WTC11 (cell line): ENCODE measurements around the gene RIOK1. TPM values are rescaled to one million over a fixed set of nuclear protein-coding genes. Genes with fewer than 3 reads are reported as not detected.

Experiments
- ATAC-seq: fragments of 200-7000 bp; cut with Tn5 transposase; 2 replicates; pipeline ENCODE4 v1.10.0; 2021; ENCODE audit warnings: mild to moderate bottlenecking, moderate library complexity
- CTCF ChIA-PET: fragments of 300-600 bp; sonication (Branson Sonifier 250); formaldehyde crosslinking; loops from one replicate; lab custom pipeline; 2021; ENCODE audit warnings: antibody characterized with exemption; lab: Charles Lee
- POLR2A ChIA-PET: fragments of 350-600 bp; sonication (Branson Sonifier 250); formaldehyde crosslinking; loops from one replicate; lab custom pipeline; 2021; ENCODE audit warnings: antibody characterized with exemption; lab: Charles Lee
- DNase-seq: peaks from one replicate; pipeline ENCODE4 v3.0.0; 2021; ENCODE audit warnings: low spot score
- H3K27ac Mint-ChIP-seq: 2 replicates; pipeline ENCODE4 v1.8.0; 2021; ENCODE audit warnings: mixed read lengths
- H3K27me3 Mint-ChIP-seq: 2 replicates; pipeline ENCODE4 v1.8.0; 2021; ENCODE audit warnings: low read depth, mild to moderate bottlenecking, moderate library complexity, mixed read lengths
- H3K36me3 Mint-ChIP-seq: 2 replicates; pipeline ENCODE4 v1.8.0; 2021; ENCODE audit warnings: mixed read lengths
- H3K4me1 Mint-ChIP-seq: 2 replicates; pipeline ENCODE4 v1.8.0; 2022; ENCODE audit warnings: mixed read lengths
- H3K4me3 Mint-ChIP-seq: 2 replicates; pipeline ENCODE4 v1.8.0; 2021; ENCODE audit warnings: mild to moderate bottlenecking, moderate library complexity, mixed read lengths
- H3K9me3 Mint-ChIP-seq: 2 replicates; pipeline ENCODE4 v1.8.0; 2021; ENCODE audit warnings: mixed read lengths
- CBFB ChIP-seq: sonication (generic); formaldehyde crosslinking; IDR thresholded peaks from 2 replicates; pipeline ENCODE4 v1.8.1; 2022; ENCODE audit warnings: mild to moderate bottlenecking, low read depth, missing genetic modification reagents
- CREM ChIP-seq: sonication (generic); formaldehyde crosslinking; IDR thresholded peaks from 2 replicates; pipeline ENCODE4 v1.8.1; 2022; ENCODE audit warnings: mild to moderate bottlenecking, missing genetic modification reagents, moderate library complexity
- FOXP1 ChIP-seq: sonication (generic); formaldehyde crosslinking; IDR thresholded peaks from 2 replicates; pipeline ENCODE4 v1.8.0; 2022; ENCODE audit warnings: missing genetic modification reagents, mild to moderate bottlenecking, moderate library complexity, borderline replicate concordance
- HMGA2 ChIP-seq: fragments of 250-450 bp; sonication (Bioruptor Pico); IDR thresholded peaks from 2 replicates; pipeline ENCODE4 v1.4.0; 2021; ENCODE audit warnings: mild to moderate bottlenecking, moderate library complexity
- JUN ChIP-seq: sonication (generic); formaldehyde crosslinking; IDR thresholded peaks from 2 replicates; pipeline ENCODE4 v1.8.0; 2023; ENCODE audit warnings: mild to moderate bottlenecking, missing genetic modification reagents
- KAT7 ChIP-seq: sonication (generic); formaldehyde crosslinking; IDR thresholded peaks from 2 replicates; pipeline ENCODE4 v1.8.1; 2023; ENCODE audit warnings: missing genetic modification reagents, mild to moderate bottlenecking, borderline replicate concordance
- NFATC4 ChIP-seq: fragments of 250-450 bp; sonication (Bioruptor Pico); IDR thresholded peaks from 2 replicates; pipeline ENCODE4 v1.9.0; 2021; ENCODE audit warnings: mild to moderate bottlenecking
- NR2C2 ChIP-seq: sonication (generic); formaldehyde crosslinking; IDR thresholded peaks from 2 replicates; pipeline ENCODE4 v1.8.0; 2022; ENCODE audit warnings: mild to moderate bottlenecking, missing genetic modification reagents
- OVOL2 ChIP-seq: fragments of 250-450 bp; sonication (Bioruptor Pico); IDR thresholded peaks from 2 replicates; pipeline ENCODE4 v1.9.0; 2021; ENCODE audit warnings: mild to moderate bottlenecking, borderline replicate concordance
- PRRX2 ChIP-seq: fragments of 250-450 bp; sonication (Bioruptor Pico); IDR thresholded peaks from 2 replicates; pipeline ENCODE4 v1.8.0; 2021; ENCODE audit warnings: mild to moderate bottlenecking
- RELA ChIP-seq: sonication (generic); formaldehyde crosslinking; IDR thresholded peaks from 2 replicates; pipeline ENCODE4 v1.8.1; 2022; ENCODE audit warnings: missing genetic modification reagents, mild to moderate bottlenecking, borderline replicate concordance
- SMAD3 ChIP-seq: sonication (generic); formaldehyde crosslinking; IDR thresholded peaks from 2 replicates; pipeline ENCODE4 v1.8.0; 2022; ENCODE audit warnings: missing genetic modification reagents, mild to moderate bottlenecking, borderline replicate concordance
- ZNF121 ChIP-seq: sonication (generic); formaldehyde crosslinking; IDR thresholded peaks from 2 replicates; pipeline ENCODE4 v1.8.0; 2023; ENCODE audit warnings: missing genetic modification reagents
- ZNF138 ChIP-seq: sonication (generic); formaldehyde crosslinking; conservative IDR thresholded peaks from 2 replicates; pipeline ENCODE4 v1.8.1; 2022; ENCODE audit warnings: mild to moderate bottlenecking, moderate library complexity, missing genetic modification reagents
- ZNF219 ChIP-seq: sonication (generic); formaldehyde crosslinking; IDR thresholded peaks from 2 replicates; pipeline ENCODE4 v1.8.0; 2023; ENCODE audit warnings: missing genetic modification reagents, mild to moderate bottlenecking, borderline replicate concordance
- ZNF671 ChIP-seq: fragments of 250-450 bp; sonication (Bioruptor Pico); IDR thresholded peaks from 2 replicates; pipeline ENCODE4 v1.8.0; 2021; ENCODE audit warnings: mild to moderate bottlenecking
- total RNA-seq: library from RNA; stranded (reverse); gene quantifications from 3 replicates; pipeline ENCODE4 v1.2.3, GENCODE V29; 2021
- TF ChIP-seq, protein P1 (sequence below): sonication (generic); formaldehyde crosslinking; IDR thresholded peaks from 2 replicates; pipeline ENCODE4 v1.8.1; 2023; ENCODE audit warnings: mild to moderate bottlenecking, moderate library complexity, missing genetic modification reagents
- TF ChIP-seq, protein P2 (sequence below): fragments of 250-450 bp; sonication (Bioruptor Pico); IDR thresholded peaks from 2 replicates; pipeline ENCODE4 v1.9.0; 2021; ENCODE audit warnings: mild to moderate bottlenecking, borderline replicate concordance
- TF ChIP-seq, protein P3 (sequence below): sonication (generic); formaldehyde crosslinking; IDR thresholded peaks from 2 replicates; pipeline ENCODE4 v1.8.1; 2022; ENCODE audit warnings: mild to moderate bottlenecking, moderate library complexity, missing genetic modification reagents
- TF ChIP-seq, protein P4 (sequence below): sonication (generic); formaldehyde crosslinking; IDR thresholded peaks from 2 replicates; pipeline ENCODE4 v1.8.1; 2022; ENCODE audit warnings: low read depth, mild to moderate bottlenecking, moderate library complexity, missing genetic modification reagents, borderline replicate concordance
- TF ChIP-seq, protein P5 (sequence below): sonication (generic); formaldehyde crosslinking; IDR thresholded peaks from 2 replicates; pipeline ENCODE4 v1.8.0; 2022; ENCODE audit warnings: missing genetic modification reagents
- TF ChIP-seq, protein P6 (sequence below): fragments of 250-450 bp; sonication (Bioruptor Pico); IDR thresholded peaks from 2 replicates; pipeline ENCODE4 v1.9.0; 2021; ENCODE audit warnings: mild to moderate bottlenecking
- TF ChIP-seq, protein P7 (sequence below): sonication (generic); formaldehyde crosslinking; IDR thresholded peaks from 2 replicates; pipeline ENCODE4 v1.8.0; 2022; ENCODE audit warnings: mild to moderate bottlenecking, missing genetic modification reagents

The RIOK1 gene
- total RNA-seq, 1 experiment from 2014 or later: 25.6 TPM

DNA sequence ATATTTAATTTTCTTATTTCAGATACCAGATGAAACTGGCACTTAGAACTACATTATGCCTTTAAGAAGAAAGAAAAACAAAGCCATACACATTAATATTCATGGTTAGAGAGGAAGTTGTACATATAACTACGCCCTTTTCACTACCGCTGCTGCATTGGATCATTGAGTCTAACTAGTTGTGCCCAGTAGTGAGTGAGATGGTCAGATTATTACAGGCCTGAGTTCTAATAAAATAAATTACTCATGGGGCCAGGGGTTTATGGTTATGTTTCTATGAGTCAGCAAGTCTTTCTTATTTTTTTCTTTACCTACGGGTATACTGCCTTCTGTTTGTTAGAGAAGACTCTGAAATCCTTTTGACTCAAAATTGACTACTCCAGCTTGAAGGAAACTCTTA lies 11.5 kb downstream of the RIOK1 start:
- H3K27me3 Mint-ChIP-seq: no peaks in the 10 kb centered on the region
- ChIA-PET CTCF (no interaction called here), POLR2A (interaction anchor here (0.6 kb wide), 1 partner anchor 13 kb away, joined by 3 read pairs; no protein-coding TSS in a partner anchor)
- H3K4me3 Mint-ChIP-seq: no peak overlapping the region
- TF ChIP-seq HMGA2 (no peak), ZNF671 (CRISPR knock-in tag) (no peak), RELA (CRISPR knock-in tag) (no peak), SMAD3 (CRISPR knock-in tag) (no peak), ZNF219 (no peak), NFATC4 (CRISPR knock-in tag) (no peak), JUN (CRISPR knock-in tag) (no peak), OVOL2 (CRISPR knock-in tag) (no peak), FOXP1 (CRISPR knock-in tag) (no peak), NR2C2 (CRISPR knock-in tag) (no peak), CBFB (CRISPR knock-in tag) (no peak)
- TF ChIP-seq, protein P1, sequence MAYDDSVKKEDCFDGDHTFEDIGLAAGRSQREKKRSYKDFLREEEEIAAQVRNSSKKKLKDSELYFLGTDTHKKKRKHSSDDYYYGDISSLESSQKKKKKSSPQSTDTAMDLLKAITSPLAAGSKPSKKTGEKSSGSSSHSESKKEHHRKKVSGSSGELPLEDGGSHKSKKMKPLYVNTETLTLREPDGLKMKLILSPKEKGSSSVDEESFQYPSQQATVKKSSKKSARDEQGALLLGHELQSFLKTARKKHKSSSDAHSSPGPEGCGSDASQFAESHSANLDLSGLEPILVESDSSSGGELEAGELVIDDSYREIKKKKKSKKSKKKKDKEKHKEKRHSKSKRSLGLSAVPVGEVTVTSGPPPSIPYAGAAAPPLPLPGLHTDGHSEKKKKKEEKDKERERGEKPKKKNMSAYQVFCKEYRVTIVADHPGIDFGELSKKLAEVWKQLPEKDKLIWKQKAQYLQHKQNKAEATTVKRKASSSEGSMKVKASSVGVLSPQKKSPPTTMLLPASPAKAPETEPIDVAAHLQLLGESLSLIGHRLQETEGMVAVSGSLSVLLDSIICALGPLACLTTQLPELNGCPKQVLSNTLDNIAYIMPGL: no peak
- TF ChIP-seq, protein P2, sequence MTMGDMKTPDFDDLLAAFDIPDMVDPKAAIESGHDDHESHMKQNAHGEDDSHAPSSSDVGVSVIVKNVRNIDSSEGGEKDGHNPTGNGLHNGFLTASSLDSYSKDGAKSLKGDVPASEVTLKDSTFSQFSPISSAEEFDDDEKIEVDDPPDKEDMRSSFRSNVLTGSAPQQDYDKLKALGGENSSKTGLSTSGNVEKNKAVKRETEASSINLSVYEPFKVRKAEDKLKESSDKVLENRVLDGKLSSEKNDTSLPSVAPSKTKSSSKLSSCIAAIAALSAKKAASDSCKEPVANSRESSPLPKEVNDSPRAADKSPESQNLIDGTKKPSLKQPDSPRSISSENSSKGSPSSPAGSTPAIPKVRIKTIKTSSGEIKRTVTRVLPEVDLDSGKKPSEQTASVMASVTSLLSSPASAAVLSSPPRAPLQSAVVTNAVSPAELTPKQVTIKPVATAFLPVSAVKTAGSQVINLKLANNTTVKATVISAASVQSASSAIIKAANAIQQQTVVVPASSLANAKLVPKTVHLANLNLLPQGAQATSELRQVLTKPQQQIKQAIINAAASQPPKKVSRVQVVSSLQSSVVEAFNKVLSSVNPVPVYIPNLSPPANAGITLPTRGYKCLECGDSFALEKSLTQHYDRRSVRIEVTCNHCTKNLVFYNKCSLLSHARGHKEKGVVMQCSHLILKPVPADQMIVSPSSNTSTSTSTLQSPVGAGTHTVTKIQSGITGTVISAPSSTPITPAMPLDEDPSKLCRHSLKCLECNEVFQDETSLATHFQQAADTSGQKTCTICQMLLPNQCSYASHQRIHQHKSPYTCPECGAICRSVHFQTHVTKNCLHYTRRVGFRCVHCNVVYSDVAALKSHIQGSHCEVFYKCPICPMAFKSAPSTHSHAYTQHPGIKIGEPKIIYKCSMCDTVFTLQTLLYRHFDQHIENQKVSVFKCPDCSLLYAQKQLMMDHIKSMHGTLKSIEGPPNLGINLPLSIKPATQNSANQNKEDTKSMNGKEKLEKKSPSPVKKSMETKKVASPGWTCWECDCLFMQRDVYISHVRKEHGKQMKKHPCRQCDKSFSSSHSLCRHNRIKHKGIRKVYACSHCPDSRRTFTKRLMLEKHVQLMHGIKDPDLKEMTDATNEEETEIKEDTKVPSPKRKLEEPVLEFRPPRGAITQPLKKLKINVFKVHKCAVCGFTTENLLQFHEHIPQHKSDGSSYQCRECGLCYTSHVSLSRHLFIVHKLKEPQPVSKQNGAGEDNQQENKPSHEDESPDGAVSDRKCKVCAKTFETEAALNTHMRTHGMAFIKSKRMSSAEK (CRISPR knock-in tag): no peak
- TF ChIP-seq, protein P3, sequence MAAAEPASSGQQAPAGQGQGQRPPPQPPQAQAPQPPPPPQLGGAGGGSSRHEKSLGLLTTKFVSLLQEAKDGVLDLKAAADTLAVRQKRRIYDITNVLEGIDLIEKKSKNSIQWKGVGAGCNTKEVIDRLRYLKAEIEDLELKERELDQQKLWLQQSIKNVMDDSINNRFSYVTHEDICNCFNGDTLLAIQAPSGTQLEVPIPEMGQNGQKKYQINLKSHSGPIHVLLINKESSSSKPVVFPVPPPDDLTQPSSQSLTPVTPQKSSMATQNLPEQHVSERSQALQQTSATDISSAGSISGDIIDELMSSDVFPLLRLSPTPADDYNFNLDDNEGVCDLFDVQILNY (CRISPR knock-in tag): no peak
- TF ChIP-seq, protein P4, sequence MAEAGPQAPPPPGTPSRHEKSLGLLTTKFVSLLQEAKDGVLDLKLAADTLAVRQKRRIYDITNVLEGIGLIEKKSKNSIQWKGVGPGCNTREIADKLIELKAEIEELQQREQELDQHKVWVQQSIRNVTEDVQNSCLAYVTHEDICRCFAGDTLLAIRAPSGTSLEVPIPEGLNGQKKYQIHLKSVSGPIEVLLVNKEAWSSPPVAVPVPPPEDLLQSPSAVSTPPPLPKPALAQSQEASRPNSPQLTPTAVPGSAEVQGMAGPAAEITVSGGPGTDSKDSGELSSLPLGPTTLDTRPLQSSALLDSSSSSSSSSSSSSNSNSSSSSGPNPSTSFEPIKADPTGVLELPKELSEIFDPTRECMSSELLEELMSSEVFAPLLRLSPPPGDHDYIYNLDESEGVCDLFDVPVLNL (CRISPR knock-in tag): no peak
- no peaks in the 10 kb centered on the region for H3K4me1 Mint-ChIP-seq
- peaks cover 57% of the 10 kb centered on the region for H3K36me3 Mint-ChIP-seq
- no peaks in the 10 kb centered on the region for H3K9me3 Mint-ChIP-seq
- DNase-seq (no peak), ATAC-seq (no peak)
- no peak overlapping the region for H3K27ac Mint-ChIP-seq

DNA sequence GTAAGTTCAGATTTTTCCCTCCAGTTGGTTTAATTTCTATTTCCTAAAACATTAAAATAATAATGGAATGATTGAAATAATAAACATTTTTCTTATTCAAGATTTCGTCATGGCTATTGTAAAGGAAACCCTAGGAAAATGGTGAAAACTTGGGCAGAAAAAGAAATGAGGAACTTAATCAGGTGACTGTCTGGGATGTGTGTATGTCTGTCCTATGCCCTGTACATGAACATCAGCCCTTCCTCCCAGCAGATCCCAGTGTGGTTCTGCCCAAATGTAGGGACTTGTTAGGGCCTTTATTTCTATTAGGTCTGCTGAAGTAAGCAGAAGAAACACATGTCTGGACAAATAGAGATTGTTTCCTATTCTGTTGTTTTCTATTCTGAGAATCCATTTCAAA lies 13.1 kb downstream of the RIOK1 start:
- Mint-ChIP-seq H3K27me3 (no peaks in the 10 kb centered on the region), H3K4me1 (no peaks in the 10 kb centered on the region), H3K36me3 (peaks cover 62% of the 10 kb centered on the region), H3K4me3 (no peak overlapping the region), H3K27ac (no peak overlapping the region), H3K9me3 (no peaks in the 10 kb centered on the region)
- no peak for DNase-seq
- TF ChIP-seq CBFB (CRISPR knock-in tag) (no peak), PRRX2 (CRISPR knock-in tag) (no peak), CREM (CRISPR knock-in tag) (no peak), ZNF121 (CRISPR knock-in tag) (no peak), KAT7 (no peak), ZNF138 (CRISPR knock-in tag) (no peak)
- TF ChIP-seq, protein P5, sequence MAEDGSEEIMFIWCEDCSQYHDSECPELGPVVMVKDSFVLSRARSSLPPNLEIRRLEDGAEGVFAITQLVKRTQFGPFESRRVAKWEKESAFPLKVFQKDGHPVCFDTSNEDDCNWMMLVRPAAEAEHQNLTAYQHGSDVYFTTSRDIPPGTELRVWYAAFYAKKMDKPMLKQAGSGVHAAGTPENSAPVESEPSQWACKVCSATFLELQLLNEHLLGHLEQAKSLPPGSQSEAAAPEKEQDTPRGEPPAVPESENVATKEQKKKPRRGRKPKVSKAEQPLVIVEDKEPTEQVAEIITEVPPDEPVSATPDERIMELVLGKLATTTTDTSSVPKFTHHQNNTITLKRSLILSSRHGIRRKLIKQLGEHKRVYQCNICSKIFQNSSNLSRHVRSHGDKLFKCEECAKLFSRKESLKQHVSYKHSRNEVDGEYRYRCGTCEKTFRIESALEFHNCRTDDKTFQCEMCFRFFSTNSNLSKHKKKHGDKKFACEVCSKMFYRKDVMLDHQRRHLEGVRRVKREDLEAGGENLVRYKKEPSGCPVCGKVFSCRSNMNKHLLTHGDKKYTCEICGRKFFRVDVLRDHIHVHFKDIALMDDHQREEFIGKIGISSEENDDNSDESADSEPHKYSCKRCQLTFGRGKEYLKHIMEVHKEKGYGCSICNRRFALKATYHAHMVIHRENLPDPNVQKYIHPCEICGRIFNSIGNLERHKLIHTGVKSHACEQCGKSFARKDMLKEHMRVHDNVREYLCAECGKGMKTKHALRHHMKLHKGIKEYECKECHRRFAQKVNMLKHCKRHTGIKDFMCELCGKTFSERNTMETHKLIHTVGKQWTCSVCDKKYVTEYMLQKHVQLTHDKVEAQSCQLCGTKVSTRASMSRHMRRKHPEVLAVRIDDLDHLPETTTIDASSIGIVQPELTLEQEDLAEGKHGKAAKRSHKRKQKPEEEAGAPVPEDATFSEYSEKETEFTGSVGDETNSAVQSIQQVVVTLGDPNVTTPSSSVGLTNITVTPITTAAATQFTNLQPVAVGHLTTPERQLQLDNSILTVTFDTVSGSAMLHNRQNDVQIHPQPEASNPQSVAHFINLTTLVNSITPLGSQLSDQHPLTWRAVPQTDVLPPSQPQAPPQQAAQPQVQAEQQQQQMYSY (CRISPR knock-in tag): no peak
- TF ChIP-seq, protein P6, sequence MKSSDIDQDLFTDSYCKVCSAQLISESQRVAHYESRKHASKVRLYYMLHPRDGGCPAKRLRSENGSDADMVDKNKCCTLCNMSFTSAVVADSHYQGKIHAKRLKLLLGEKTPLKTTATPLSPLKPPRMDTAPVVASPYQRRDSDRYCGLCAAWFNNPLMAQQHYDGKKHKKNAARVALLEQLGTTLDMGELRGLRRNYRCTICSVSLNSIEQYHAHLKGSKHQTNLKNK: no peak
- TF ChIP-seq, protein P7, sequence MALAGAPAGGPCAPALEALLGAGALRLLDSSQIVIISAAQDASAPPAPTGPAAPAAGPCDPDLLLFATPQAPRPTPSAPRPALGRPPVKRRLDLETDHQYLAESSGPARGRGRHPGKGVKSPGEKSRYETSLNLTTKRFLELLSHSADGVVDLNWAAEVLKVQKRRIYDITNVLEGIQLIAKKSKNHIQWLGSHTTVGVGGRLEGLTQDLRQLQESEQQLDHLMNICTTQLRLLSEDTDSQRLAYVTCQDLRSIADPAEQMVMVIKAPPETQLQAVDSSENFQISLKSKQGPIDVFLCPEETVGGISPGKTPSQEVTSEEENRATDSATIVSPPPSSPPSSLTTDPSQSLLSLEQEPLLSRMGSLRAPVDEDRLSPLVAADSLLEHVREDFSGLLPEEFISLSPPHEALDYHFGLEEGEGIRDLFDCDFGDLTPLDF (CRISPR knock-in tag): no peak
- ChIA-PET CTCF (no interaction called here), POLR2A (no interaction called here)
- ATAC-seq: no peak
